LNCaP clone FGC (cell line): ENCODE measurements around the gene VPS37C.

Source experiments
- DNase-seq: peaks from one replicate; pipeline ENCODE4 v3.0.0-alpha.2; 2011; ENCODE audit warnings: low read depth
- H3K4me3 ChIP-seq: 2 replicates; pipeline ENCODE4 v1.5.1; 2011; ENCODE audit warnings: mild to moderate bottlenecking, low read depth, low read length, control low read depth
- TF ChIP-seq, protein P1 (sequence below): IDR thresholded peaks from 2 replicates; pipeline ENCODE4 v1.5.1; 2012; ENCODE audit warnings: mild to moderate bottlenecking; ENCODE audit not compliant: control insufficient read depth, insufficient read depth; ENCODE audit errors: extremely low read depth

VPS37C gene

GRCh38 chr11:61111050-61111435, 50.2 kb downstream of the VPS37C start:
- TF ChIP-seq, protein P1, sequence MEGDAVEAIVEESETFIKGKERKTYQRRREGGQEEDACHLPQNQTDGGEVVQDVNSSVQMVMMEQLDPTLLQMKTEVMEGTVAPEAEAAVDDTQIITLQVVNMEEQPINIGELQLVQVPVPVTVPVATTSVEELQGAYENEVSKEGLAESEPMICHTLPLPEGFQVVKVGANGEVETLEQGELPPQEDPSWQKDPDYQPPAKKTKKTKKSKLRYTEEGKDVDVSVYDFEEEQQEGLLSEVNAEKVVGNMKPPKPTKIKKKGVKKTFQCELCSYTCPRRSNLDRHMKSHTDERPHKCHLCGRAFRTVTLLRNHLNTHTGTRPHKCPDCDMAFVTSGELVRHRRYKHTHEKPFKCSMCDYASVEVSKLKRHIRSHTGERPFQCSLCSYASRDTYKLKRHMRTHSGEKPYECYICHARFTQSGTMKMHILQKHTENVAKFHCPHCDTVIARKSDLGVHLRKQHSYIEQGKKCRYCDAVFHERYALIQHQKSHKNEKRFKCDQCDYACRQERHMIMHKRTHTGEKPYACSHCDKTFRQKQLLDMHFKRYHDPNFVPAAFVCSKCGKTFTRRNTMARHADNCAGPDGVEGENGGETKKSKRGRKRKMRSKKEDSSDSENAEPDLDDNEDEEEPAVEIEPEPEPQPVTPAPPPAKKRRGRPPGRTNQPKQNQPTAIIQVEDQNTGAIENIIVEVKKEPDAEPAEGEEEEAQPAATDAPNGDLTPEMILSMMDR, result no peak
- H3K4me3 ChIP-seq, result no peak overlapping the region
- DNase-seq, result no peak

DNA sequence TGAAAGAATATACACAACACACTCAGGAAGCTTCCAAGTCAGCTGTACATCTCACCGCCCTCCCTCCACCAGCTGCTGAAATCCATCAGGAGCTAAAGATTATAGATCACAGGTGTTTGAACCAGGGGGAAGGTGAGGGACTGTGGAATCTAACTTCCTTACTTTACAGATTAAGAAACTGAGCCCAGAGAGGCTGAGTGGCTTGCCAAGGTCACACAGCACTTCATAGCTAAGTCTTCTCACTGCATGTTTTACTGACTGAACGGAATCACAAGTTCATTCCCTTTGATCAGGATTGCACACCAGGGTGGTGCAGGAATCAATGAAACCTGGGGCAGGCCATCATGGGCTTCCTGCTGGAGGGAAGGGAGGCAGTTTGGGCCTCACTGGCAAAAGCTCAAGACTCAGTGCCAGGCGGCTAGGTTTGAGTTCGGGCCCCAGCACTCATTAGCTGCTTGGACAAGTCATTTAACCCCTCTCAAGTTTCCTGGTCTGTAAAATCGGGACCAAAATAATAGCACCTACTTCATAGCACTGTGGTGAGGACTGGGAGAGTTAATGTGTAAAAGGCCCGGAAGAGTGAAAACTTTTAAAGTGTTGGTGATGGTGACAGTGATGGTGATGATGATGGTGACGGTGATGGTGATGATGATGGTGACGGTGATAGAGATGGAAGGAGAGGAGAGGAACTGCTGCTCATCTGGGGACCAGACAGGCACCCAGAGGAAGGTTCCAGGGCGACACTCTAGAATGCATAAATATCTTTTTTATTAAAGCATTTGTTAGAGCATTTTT, 50.8 kb downstream of the VPS37C start:
- DNase-seq, result no peak
- TF ChIP-seq, protein P1, result no peak
- no peak overlapping the region for H3K4me3 ChIP-seq

DNA sequence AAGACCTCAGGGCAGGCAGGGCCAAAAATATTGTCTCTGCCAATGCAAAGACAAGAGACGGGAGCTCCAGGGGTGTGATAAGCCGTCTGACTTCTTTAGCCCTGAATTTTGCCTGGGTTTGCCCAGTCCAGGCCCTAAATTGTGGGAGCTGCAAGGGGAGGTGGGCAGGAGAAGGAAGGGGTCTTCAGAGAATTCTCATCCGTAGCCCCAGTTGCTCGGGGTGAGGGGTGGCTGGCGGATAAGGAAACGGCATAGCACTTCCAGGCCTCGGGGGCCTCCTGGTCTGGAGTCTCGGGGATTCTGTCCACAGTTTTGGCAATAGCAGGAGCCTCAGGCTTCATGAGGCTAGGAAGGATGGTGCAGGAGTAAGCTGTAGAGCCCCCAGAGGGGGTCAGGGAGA, 51.6 kb downstream of the VPS37C start:
- no peak overlapping the region for H3K4me3 ChIP-seq
- DNase-seq, result no peak
- TF ChIP-seq, protein P1, result no peak

GRCh38 chr11:61108847-61109585, 52.2 kb downstream of the VPS37C start:
- DNase-seq, result no peak
- H3K4me3 ChIP-seq, result no peak overlapping the region
- TF ChIP-seq, protein P1, result no peak

DNA sequence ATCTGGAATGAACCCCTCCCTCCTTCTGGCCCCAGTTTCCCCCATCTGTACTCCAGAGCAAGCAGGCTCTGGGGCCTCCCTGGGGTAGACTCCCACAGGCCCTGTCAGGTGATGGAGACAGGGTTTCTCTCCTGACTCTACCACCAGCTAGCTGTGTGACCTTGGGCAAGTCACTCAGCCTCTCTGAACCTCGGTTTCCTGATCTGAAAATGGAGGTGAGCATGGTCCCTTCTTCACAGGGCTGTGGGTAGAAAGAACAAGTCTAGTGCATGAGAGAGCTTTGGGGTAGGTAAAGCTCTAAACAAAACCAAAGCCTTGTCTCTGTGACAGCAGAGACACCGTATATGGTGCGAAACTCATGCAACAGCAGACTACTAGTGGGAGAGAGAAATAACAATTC, 53.3 kb downstream of the VPS37C start:
- no peak for DNase-seq
- H3K4me3 ChIP-seq, result no peak overlapping the region
- TF ChIP-seq, protein P1, result no peak

GRCh38 chr11:61106894-61107470, 54.2 kb downstream of the VPS37C start:
- DNase-seq, result no peak
- TF ChIP-seq, protein P1, result no peak
- no peak overlapping the region for H3K4me3 ChIP-seq
